ENCODE data around the gene VRK1.
A peak's percentile ranks its signal among the peaks of the same experiment; 100 is the strongest.

VRK1 gene

DNA sequence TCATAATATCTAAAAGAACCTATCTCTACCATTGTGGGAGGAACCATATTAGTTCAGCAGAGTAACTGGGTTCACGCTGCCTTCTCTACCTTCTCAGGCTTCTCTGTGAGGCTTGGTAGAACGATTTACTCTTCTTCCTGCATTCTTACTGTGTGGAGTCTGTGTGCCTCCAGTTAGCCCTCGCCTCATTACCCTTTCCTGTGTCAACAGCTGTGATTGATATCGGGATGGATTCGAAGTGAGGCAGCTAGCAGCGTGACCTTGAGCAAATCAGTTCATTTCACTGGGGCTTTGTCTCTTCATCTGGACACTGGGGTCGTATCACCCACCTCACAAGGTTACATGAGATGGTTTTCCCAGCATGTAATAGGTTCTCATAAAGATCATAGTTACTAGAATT, 4.6 kb upstream of the VRK1 start:
- no peak for DNase-seq

DNA sequence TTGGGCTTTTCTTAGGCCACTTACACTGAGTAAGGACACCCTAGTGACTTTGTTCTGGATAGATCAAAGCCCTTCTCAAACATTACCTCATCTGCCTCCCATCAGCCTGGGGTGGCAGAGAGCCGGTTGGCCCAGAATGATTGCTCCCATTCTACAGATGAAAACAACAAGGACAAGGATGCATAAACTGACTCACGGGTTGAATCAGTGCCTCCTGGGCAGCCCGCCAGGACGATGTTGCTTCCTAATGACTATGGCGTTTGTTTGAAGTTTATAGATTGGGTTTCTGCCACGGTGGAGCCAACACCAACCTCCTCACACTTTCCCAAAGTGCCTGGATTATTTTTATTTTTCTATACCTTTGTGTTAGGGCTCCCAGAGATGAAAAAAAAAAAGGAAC, 3.6 kb upstream of the VRK1 start:
- no peak for DNase-seq

GRCh38 chr14:96795109-96795828, 1.9 kb upstream of the VRK1 start:
- peak; percentile 48 for DNase-seq

- peak; percentile 22 for DNase-seq
Measured at GRCh38 chr14:96797582-96798349, 584 bp downstream of the VRK1 start.

GRCh38 chr14:96798956-96799355, 1.8 kb downstream of the VRK1 start:
- DNase-seq: no peak

- no peak for DNase-seq
Measured at GRCh38 chr14:96799489-96800054, 2.4 kb downstream of the VRK1 start.

- no peak for DNase-seq
Measured at GRCh38 chr14:96801931-96802330, 4.7 kb downstream of the VRK1 start.

DNA sequence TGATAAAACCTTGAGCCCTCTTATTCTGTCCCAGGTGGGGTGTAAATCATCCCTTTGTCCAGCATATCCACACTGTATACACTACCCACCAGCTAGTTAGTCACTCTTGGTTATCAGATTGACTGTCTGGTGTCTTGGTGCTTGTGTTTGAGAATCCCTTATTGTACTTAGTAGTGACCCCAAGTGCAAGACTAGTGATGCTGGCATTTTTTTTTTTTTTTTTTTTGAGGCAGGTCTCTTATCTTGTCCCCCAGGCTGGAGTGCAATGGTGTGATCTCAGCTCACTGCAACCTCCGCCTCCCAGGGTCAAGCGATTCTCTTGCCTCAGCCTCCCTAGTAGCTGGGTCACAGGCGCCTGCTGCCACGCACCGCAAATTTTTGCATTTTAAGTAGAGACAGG, 5.8 kb downstream of the VRK1 start:
- no peak for DNase-seq

DNA sequence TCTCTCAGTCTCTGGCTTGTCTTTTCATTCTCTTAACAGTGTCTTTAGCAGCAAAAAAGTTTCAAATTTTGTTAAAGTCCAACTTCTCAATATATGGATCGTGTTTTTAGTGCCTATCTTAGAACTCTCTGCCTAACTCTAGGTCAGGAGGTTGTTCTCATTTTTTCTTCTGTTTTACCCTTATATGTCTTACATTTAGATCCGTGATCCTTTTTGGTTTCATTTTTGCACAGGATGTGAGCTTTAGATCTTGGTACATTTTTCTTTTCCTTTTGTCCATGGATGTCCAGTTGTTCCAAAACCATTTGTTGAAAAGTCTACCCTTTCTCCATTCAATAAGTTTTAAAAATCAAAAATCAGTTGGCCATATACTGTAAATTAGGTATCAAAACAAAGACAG, 6.8 kb downstream of the VRK1 start:
- DNase-seq: peak; percentile 26

GRCh38 chr14:96804895-96805294, 7.7 kb downstream of the VRK1 start:
- DNase-seq: no peak

DNA sequence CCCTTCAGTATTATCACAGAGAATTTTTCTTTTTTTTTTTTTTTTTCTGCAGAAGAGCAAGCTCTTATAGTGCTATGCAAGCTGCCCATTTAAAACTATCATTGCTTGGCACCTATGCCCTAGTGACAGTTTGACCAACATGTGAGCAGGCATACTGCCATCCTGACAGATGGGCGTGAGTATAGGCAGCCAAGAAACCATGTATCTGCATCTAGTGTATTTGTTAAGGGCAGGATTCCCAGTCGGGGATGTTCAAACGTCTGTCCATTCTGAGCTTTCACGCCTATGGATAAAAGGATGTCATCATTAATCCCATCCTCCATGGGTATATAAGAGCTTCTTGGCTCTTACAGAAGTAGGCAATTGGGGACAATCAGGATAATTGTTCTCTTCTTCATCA, 8.8 kb downstream of the VRK1 start:
- no peak for DNase-seq

DNA sequence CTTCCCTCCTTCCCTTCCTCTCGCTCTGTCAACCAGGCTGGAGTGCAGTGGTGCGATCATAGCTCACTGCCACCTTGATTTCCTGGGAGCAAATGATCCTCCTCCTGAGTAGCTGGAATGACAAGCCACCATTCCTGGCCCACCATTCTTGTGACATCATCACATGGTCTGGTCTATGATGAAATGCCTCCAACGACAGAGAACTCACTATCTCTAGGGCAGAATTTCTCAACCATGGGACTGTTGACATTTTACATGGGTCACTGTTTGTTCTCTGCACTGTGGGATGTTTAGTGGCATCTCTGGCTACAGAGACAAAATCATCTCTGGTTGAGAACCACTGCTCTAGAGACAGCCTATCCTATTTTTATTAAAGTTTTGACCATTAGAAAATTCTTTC, 9.7 kb downstream of the VRK1 start:
- peak; percentile 76 for DNase-seq

GRCh38 chr14:96808619-96809406, 11.6 kb downstream of the VRK1 start:
- no peak for DNase-seq

DNA sequence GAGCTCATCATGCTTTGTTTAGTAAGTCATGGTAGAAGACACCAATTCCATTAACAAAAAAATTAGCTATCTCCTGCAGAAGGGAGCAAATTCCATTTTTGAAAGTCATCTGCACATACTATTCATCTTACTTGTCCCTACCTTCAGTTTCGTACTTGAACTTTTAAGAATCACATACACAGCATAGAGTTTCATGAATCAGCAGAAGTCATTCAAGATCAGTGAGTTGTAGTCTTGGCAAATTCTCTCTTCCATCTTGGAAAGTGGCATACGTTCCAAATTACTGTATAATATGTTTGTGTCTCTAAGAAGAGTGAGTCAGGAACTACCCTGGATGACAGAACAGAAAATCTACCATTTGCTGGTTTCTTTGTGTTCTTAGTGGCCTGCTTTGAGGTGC, 14.1 kb downstream of the VRK1 start:
- no peak for DNase-seq

DNA sequence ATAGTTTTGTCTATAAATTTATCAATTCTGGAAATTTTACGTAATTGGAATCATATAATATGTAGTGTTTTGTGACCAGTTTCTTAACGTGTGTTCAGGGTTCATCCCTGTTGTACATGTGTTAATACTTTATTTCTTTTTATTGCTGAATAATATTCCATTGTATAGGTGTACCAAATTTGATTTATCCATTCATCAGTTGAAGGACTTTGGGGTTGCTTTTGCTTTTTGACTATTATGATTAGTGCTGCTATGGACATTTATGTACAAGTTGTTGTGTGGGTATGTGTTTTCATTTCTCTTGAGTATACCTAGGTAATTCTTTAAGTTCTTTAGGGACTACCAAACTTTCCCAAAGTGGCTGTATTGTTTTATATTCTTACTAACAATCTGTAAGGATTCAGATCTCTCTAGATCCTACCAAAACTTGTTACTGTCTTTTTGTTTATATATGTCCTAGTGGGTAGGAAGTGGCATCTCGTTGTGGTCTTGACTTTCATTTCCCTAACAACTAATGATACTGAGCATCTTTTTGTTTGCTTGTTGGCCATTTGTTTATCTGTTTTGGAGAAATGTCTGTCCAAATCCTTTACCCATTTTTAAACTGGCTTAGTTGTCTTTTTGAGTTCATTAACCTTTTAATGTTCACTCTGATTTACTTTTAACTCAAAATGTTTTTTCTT, 14.9 kb downstream of the VRK1 start:
- no peak for DNase-seq

DNA sequence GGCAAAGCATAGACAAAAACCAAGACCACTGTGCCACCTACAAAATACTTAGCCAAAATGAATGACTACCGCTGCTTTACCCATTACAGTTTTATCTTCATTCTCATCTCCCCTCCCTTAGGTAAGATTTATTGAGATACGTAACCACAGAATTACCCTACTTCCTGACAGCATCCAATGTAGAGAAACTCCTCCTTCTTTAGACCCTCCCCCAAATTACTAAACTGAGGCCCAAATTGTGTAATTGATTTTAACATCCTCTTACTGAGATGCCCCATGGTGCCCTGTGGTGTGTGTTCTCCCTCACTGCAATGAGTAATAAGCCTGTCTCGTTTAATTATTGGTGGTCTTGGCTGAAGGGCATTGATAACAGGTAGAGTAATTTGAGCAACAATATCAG, 19.1 kb downstream of the VRK1 start:
- peak; percentile 16 for DNase-seq

DNA sequence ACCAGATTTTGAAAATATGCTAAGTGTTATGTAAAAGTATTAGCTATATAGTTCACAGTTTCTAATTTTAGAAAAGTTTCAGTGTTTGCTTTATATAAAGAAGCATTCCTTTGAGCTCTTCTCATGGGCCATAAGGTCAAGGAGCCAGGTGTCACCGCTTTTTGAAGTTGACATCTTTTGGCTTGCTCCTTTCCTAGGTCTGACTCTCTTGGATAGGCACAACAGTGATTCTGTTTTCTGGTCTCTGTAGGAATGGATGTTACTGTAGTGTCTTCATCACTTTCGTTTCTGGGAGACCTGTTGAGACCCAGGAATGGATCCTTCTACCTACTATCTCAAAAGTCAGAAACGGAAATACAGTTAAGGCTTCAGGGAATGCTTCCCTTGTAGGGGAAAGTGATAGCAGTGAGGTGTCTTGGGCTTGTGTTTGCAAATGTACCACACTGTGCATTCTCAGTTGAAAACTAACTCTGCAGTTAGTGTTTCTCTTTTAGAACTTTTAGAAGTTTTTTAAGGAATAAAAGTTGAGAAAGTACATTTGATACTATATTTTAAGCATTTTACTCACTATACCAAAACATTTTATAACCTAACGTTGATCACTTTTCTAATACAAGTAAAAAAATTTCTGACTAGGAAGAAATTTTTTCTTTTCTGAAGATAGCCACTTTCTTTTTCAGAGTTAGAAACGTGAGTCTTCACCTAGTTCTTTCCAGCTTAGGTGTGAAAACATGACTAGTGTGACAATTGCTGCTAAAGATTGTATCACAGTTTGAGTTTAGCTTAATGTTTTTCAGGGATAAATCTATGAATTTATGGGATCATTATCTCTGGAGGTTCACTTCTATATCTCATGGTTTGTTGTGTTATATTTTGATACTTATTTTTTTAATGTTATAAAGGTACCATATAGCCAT, 20.8 kb downstream of the VRK1 start:
- DNase-seq: no peak

DNA sequence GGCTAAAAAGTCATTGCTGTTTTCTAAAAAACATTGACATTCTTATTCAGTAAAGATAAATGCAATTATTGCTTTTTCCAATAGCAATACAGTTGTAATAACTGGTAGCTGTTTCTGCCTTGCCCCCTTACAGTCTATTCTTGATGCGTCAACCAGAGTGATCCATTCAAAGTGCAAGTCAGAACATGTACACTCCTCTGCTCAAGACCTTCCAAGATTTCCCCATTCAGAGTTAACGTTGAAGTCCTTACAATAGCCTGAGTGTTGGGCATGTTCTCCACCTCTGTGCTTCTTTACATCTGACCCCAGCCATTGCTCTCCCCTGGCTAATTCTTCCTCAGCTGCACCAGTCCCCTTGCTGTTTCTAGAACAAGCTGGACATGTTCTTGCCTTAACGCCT, 24.3 kb downstream of the VRK1 start:
- no peak for DNase-seq

- DNase-seq: no peak
Measured at GRCh38 chr14:96823652-96824051, 26.5 kb downstream of the VRK1 start.

DNA sequence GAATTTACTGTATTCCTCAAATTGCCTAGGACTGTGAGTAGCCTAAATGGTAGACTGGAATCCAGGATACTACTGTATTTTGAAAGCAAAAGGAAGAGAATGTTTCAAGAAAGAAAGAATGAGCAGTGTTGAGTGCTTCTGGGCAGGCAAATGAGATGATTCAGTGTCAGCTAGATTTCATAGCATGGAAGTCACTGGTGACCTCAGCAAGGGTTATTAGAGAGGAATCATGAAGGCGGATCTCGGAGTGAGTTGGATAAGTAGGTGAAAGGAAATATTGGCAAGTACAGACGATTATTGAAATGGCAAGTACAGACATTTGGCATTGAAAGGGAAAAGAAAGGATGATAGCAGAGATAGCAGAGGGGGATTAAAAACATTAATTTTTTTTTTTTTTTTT, 27.1 kb downstream of the VRK1 start:
- peak; percentile 26 for DNase-seq

- DNase-seq: peak; percentile 33
Measured at GRCh38 chr14:96826818-96827217, 29.6 kb downstream of the VRK1 start.

GRCh38 chr14:96827290-96827689, 30.1 kb downstream of the VRK1 start:
- no peak for DNase-seq

All from inflammatory macrophage treated with lipopolysaccharide for 4 hours (primary cell).